KMS-11 (cell line): ENCODE results near the gene LPP.

Experiments
- H2AFZ ChIP-seq: fragments of 200-600 bp; sonication (generic); 2 replicates; pipeline ENCODE4 v1.6.1; 2016; ENCODE audit warnings: antibody characterized with exemption, mixed run types, low read depth
- H3K27ac ChIP-seq: fragments of 200-600 bp; sonication (generic); 2 replicates; pipeline ENCODE4 v1.6.1; 2016; ENCODE audit warnings: mild to moderate bottlenecking, mixed run types
- H3K27me3 ChIP-seq: fragments of 200-600 bp; sonication (generic); 2 replicates; pipeline ENCODE4 v1.6.1; 2017; ENCODE audit warnings: mild to moderate bottlenecking, low read depth, mixed run types, moderate library complexity; ENCODE audit not compliant: insufficient read depth
- H3K36me3 ChIP-seq: fragments of 200-600 bp; sonication (generic); 2 replicates; pipeline ENCODE4 v1.6.1; 2017; ENCODE audit warnings: mild to moderate bottlenecking, mixed run types; ENCODE audit not compliant: insufficient read depth
- H3K4me1 ChIP-seq: fragments of 200-600 bp; sonication (generic); 2 replicates; pipeline ENCODE4 v1.6.1; 2016; ENCODE audit warnings: mild to moderate bottlenecking, low read depth, mixed run types; ENCODE audit not compliant: poor library complexity, severe bottlenecking
- H3K4me2 ChIP-seq: fragments of 200-600 bp; sonication (generic); 2 replicates; pipeline ENCODE4 v1.7.0; 2016; ENCODE audit warnings: mild to moderate bottlenecking, mixed run types
- H3K4me3 ChIP-seq: fragments of 200-600 bp; sonication (generic); IDR thresholded peaks from 2 replicates; pipeline ENCODE4 v1.6.1; 2017; ENCODE audit warnings: low read depth, low read length, mixed read lengths; ENCODE audit not compliant: insufficient read depth
- H3K79me2 ChIP-seq: fragments of 200-600 bp; sonication (generic); 2 replicates; pipeline ENCODE4 v1.6.1; 2016; ENCODE audit warnings: low read depth, mixed run types; ENCODE audit not compliant: insufficient read depth
- H3K9ac ChIP-seq: fragments of 200-600 bp; sonication (generic); 2 replicates; pipeline ENCODE4 v1.6.1; 2016; ENCODE audit warnings: mild to moderate bottlenecking, mixed run types
- H4K20me1 ChIP-seq: fragments of 200-600 bp; sonication (generic); 2 replicates; pipeline ENCODE4 v1.6.1; 2016; ENCODE audit warnings: mild to moderate bottlenecking, mixed run types; ENCODE audit not compliant: insufficient read depth
- TF ChIP-seq, protein P1 (sequence below): fragments of 200-600 bp; sonication (generic); conservative IDR thresholded peaks from 2 replicates; pipeline ENCODE4 v1.6.1; 2017; ENCODE audit warnings: low read depth, mild to moderate bottlenecking, antibody characterized with exemption, low read length, moderate library complexity, mixed read lengths

Gene LPP

DNA sequence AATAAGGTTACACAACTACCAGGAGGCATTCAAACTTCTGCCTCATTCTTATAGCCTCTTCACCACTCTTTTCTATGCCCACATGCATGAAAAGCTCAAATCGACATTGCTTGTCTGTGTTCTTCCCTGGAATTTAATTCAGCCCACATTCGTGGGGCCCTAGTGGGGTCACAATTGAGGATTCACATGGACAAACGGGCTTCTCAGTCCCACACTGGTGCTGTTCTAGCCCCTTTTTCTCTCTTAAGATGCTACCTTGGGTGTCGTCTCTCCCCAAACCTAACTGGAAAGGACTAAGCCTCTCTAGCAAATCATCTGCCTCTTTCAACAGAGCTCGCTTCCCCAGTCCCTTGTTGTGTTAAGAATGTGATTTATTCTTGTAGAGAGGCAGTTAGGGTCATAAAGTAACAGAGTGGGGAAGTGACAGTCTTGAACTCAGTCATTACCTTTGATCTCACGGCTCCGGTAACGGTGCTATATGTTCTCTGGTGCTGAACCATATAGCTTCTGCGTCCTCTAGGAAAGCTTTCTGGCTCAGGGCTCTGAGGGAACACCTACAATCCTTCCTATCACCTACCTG lies 4.9 kb downstream of the LPP start:
- no peak overlapping the region for H3K4me2 ChIP-seq
- H3K4me1 ChIP-seq = peaks cover 6% of the 10 kb centered on the region

DNA sequence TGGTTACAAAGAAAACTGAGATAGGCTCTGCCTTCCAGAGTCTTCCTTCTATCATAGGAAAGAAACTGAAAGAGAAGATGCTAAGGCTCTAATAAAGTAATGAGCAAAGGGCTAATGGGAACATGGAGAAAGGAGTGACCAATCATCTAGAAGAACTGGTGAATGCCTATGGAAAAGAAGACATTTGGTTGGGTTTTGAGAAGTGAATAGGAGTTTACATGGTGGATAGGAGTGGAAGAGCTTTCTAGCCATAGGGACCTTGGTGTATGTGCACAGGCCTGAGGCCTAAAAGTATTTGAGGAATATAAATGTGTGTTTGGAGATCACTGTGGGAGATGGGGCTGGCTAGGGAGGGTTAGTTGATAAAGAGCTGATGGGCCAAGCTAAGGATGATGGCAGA lies 6.8 kb downstream of the LPP start:
- H3K4me1 ChIP-seq = no peaks in the 10 kb centered on the region
- no peaks in the 10 kb centered on the region for H3K27me3 ChIP-seq
- H3K4me2 ChIP-seq = no peak overlapping the region
- no peaks in the 10 kb centered on the region for H4K20me1 ChIP-seq
- H3K27ac ChIP-seq = no peak overlapping the region
- H3K79me2 ChIP-seq = no peaks in the 10 kb centered on the region
- H3K36me3 ChIP-seq = no peaks in the 10 kb centered on the region
- H3K4me3 ChIP-seq = no peak overlapping the region
- TF ChIP-seq, protein P1, sequence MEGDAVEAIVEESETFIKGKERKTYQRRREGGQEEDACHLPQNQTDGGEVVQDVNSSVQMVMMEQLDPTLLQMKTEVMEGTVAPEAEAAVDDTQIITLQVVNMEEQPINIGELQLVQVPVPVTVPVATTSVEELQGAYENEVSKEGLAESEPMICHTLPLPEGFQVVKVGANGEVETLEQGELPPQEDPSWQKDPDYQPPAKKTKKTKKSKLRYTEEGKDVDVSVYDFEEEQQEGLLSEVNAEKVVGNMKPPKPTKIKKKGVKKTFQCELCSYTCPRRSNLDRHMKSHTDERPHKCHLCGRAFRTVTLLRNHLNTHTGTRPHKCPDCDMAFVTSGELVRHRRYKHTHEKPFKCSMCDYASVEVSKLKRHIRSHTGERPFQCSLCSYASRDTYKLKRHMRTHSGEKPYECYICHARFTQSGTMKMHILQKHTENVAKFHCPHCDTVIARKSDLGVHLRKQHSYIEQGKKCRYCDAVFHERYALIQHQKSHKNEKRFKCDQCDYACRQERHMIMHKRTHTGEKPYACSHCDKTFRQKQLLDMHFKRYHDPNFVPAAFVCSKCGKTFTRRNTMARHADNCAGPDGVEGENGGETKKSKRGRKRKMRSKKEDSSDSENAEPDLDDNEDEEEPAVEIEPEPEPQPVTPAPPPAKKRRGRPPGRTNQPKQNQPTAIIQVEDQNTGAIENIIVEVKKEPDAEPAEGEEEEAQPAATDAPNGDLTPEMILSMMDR = no peak
- H3K9ac ChIP-seq = no peak overlapping the region
- no peak overlapping the region for H2AFZ ChIP-seq

More for the DNA sequence above, 4.9 kb downstream of the LPP start:
- Histone ChIP-seq H4K20me1 (no peaks in the 10 kb centered on the region), H3K27ac (no peak overlapping the region), H3K79me2 (no peaks in the 10 kb centered on the region), H3K4me3 (no peak overlapping the region), H3K9ac (no peak overlapping the region), H2AFZ (no peak overlapping the region), H3K27me3 (no peaks in the 10 kb centered on the region), H3K36me3 (no peaks in the 10 kb centered on the region)
- TF ChIP-seq, protein P1 = no peak

- H3K27me3 ChIP-seq = no peaks in the 10 kb centered on the region
- no peak overlapping the region for H3K27ac ChIP-seq
- H3K4me2 ChIP-seq = no peak overlapping the region
- TF ChIP-seq, protein P1 = no peak
- H4K20me1 ChIP-seq = no peaks in the 10 kb centered on the region
- no peak overlapping the region for H3K4me3 ChIP-seq
- no peak overlapping the region for H2AFZ ChIP-seq
- no peak overlapping the region for H3K9ac ChIP-seq
- no peaks in the 10 kb centered on the region for H3K4me1 ChIP-seq
- no peaks in the 10 kb centered on the region for H3K36me3 ChIP-seq
- H3K79me2 ChIP-seq = no peaks in the 10 kb centered on the region
Measured at GRCh38 chr3:188164248-188164687, 10.3 kb downstream of the LPP start.

- Histone ChIP-seq H3K4me2 (no peak overlapping the region), H3K79me2 (no peaks in the 10 kb centered on the region), H3K4me1 (no peaks in the 10 kb centered on the region), H3K27ac (no peak overlapping the region), H3K4me3 (no peak overlapping the region), H3K36me3 (no peaks in the 10 kb centered on the region), H3K27me3 (no peaks in the 10 kb centered on the region), H3K9ac (no peak overlapping the region), H2AFZ (no peak overlapping the region), H4K20me1 (no peaks in the 10 kb centered on the region)
- TF ChIP-seq, protein P1 = no peak
Measured at GRCh38 chr3:188165596-188165995, 11.6 kb downstream of the LPP start.
